Breast epithelium (tissue), 3 donors: ENCODE measurements around the gene PPP1R37.
"Not testable (repeated sequence)": the region's sequence is repeated elsewhere in the genome, so short reads cannot be mapped to it uniquely, and the experiment has no call there.

Experiments used
- POLR2A ChIP-seq: fragments of 450-650 bp; IDR thresholded peaks from one replicate; pipeline ENCODE4 v1.6.1; 2016; ENCODE audit warnings: antibody characterized with exemption, mild to moderate bottlenecking, moderate library complexity
- POLR2AphosphoS5 ChIP-seq, 3 donors: sonication (generic); formaldehyde crosslinking; IDR thresholded peaks; one replicate each; pipeline ENCODE4 v1.6.1; 2017; ENCODE audit warnings: antibody characterized with exemption in 3 of 3
- TF ChIP-seq, protein P1 (sequence below), 3 donors: fragments of 450-650 bp; IDR thresholded peaks; one replicate each; pipeline ENCODE4 v1.5.1; 2016 to 2017; ENCODE audit warnings: antibody characterized with exemption in 3 of 3, mild to moderate bottlenecking in 3 of 3, moderate library complexity in 3 of 3

DNA sequence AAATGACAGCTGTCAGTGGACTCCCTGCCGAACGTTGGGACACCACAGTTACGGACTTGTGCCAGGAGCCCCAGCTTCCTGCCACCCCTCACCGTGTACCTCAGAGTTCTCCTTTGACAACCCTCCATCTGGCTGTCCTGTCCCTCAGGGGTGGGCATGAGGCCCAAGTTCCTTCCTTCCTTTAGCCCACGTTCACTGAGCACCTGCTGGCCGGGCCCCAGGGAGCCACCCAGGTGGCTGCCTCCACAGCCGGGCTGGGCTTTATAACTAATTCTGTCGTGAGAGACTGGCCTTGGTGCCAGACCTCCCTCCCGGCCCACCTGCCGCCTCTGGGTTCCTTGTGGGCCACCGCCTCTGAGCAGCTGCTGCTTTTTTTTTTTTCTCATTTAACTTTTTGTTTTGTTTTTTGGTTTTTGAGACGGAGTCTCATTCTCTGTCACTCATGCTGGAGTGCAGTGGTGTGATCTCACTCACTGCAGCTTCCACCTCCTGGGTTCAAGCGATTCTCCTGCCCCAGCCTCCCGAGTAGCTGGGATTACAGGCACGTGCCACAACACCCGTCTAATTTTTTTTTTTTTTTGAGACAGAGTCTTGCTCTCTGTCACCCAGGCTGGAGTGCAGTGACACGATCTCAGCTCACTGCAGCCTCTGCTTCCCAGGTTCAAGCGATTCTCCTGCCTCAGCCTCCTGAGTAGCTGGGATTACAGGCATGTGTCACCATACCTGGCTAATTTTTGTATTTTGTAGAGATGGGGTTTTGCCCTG is 25.8 kb downstream of the PPP1R37 start:
- TF ChIP-seq, protein P1, sequence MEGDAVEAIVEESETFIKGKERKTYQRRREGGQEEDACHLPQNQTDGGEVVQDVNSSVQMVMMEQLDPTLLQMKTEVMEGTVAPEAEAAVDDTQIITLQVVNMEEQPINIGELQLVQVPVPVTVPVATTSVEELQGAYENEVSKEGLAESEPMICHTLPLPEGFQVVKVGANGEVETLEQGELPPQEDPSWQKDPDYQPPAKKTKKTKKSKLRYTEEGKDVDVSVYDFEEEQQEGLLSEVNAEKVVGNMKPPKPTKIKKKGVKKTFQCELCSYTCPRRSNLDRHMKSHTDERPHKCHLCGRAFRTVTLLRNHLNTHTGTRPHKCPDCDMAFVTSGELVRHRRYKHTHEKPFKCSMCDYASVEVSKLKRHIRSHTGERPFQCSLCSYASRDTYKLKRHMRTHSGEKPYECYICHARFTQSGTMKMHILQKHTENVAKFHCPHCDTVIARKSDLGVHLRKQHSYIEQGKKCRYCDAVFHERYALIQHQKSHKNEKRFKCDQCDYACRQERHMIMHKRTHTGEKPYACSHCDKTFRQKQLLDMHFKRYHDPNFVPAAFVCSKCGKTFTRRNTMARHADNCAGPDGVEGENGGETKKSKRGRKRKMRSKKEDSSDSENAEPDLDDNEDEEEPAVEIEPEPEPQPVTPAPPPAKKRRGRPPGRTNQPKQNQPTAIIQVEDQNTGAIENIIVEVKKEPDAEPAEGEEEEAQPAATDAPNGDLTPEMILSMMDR (IDR thresholded peaks at IDR 0.05): not testable (repeated sequence)
- TF ChIP-seq POLR2A; POLR2AphosphoS5 (IDR thresholded peaks at IDR 0.05): not testable (repeated sequence)
